A549 (cell line): ENCODE data around the gene LZTFL1. TPM values are rescaled to one million over a fixed set of nuclear protein-coding genes. Genes with fewer than 3 reads are reported as not detected.

ENCODE experiments used
- ATAC-seq, 2 experiments: fragments of 200-7000 bp in 1 of 2; fragments of >200 bp in 1 of 2; cut with Nextera tagmentation in 1 of 2; cut with Tn5 transposase in 1 of 2; 3 replicates each; pipeline versions ENCODE4 v1.8.0 to v1.9.1; 2018 to 2020; ENCODE audit warnings: mild to moderate bottlenecking in 1 of 2, moderate library complexity in 1 of 2
- CTCF ChIA-PET: fragments of 300-600 bp; sonication (Branson Sonifier 250); formaldehyde crosslinking; extraction: SDS; loops from one replicate; lab custom pipeline; 2021; ENCODE audit warnings: antibody characterized with exemption, inconsistent platforms; lab: Yijun Ruan, JAX
- POLR2A ChIA-PET: fragments of 350-600 bp; formaldehyde crosslinking; extraction: SDS; loops from one replicate; lab custom pipeline; 2021; ENCODE audit warnings: antibody characterized with exemption, inconsistent platforms; lab: Yijun Ruan, JAX
- DNase-seq, 2 experiments: peaks; one replicate each; pipeline versions ENCODE4 v3.0.0 to v3.0.0-alpha.2; 2011 to 2016; ENCODE audit warnings: low read depth in 1 of 2, low spot score in 1 of 2
- FAIRE-seq: peaks from 2 replicates; lab custom pipeline; 2011; peaks lifted over from hg19 to GRCh38; lab: Jason Lieb, UNC
- H3K27ac ChIP-seq, 2 experiments: fragments of >200 bp; sonication (Bioruptor Twin); formaldehyde crosslinking; 3 replicates each; pipeline ENCODE4 v1.5.1; 2016 to 2017
- H3K4me1 ChIP-seq: fragments of >200 bp; sonication (Bioruptor Twin); formaldehyde crosslinking; 3 replicates; pipeline ENCODE4 v1.6.1; 2016
- H3K4me2 ChIP-seq: fragments of >200 bp; sonication (Bioruptor Twin); formaldehyde crosslinking; 3 replicates; pipeline ENCODE4 v1.6.1; 2016
- H3K4me3 ChIP-seq: fragments of >200 bp; sonication (Bioruptor Twin); formaldehyde crosslinking; 3 replicates; pipeline ENCODE4 v1.5.1; 2016
- H3K9me3 ChIP-seq: fragments of >200 bp; sonication (Bioruptor Twin); formaldehyde crosslinking; 3 replicates; pipeline ENCODE4 v1.6.1; 2016
- ATOH8 ChIP-seq: fragments of 250-450 bp; sonication (Bioruptor Pico); IDR thresholded peaks from 2 replicates; pipeline ENCODE4 v1.5.0; 2020; ENCODE audit warnings: low read depth, mild to moderate bottlenecking, moderate library complexity
- BHLHE40 ChIP-seq: IDR thresholded peaks from 2 replicates; pipeline ENCODE4 v1.6.1; 2012; ENCODE audit warnings: low read depth, low read length, inconsistent platforms
- CEBPB ChIP-seq, 2 experiments: fragments of >200 bp in 1 of 2; sonication (Bioruptor Twin) in 1 of 2; formaldehyde crosslinking in 1 of 2; IDR thresholded peaks; 2 replicates each; pipeline ENCODE4 v1.6.1; 2012 to 2016
- EHF ChIP-seq: fragments of 250-450 bp; sonication (Bioruptor Pico); IDR thresholded peaks from 2 replicates; pipeline ENCODE4 v1.5.0; 2020; ENCODE audit warnings: mild to moderate bottlenecking
- EHMT2 ChIP-seq: fragments of 200-600 bp; sonication (generic); IDR thresholded peaks from 2 replicates; pipeline ENCODE4 v1.6.1; 2016; ENCODE audit warnings: antibody characterized with exemption, low read depth, mild to moderate bottlenecking, moderate library complexity
- FOSL2 ChIP-seq, 2 experiments: fragments of 450-650 bp in 1 of 2; fragments of >200 bp in 1 of 2; sonication (Bioruptor Twin) in 1 of 2; formaldehyde crosslinking; IDR thresholded peaks; 2 replicates each; pipeline versions ENCODE4 v1.5.0 to v1.6.1; 2016 to 2020; ENCODE audit warnings: mild to moderate bottlenecking in 1 of 2, moderate library complexity in 1 of 2
- FOXS1 ChIP-seq: fragments of 250-450 bp; sonication (Bioruptor Pico); IDR thresholded peaks from 2 replicates; pipeline ENCODE4 v1.5.0; 2020; ENCODE audit warnings: mild to moderate bottlenecking, moderate library complexity
- HEYL ChIP-seq: fragments of 250-450 bp; sonication (Bioruptor Pico); IDR thresholded peaks from 2 replicates; pipeline ENCODE4 v1.8.0; 2021; ENCODE audit warnings: mild to moderate bottlenecking, moderate library complexity
- HMGXB4 ChIP-seq: fragments of 250-450 bp; sonication (Bioruptor Pico); IDR thresholded peaks from 2 replicates; pipeline ENCODE4 v1.5.0; 2021; ENCODE audit warnings: mild to moderate bottlenecking, moderate library complexity, borderline replicate concordance
- HOXA7 ChIP-seq: fragments of 250-450 bp; sonication (Bioruptor Pico); IDR thresholded peaks from 2 replicates; pipeline ENCODE4 v1.5.0; 2020; ENCODE audit warnings: mild to moderate bottlenecking, moderate library complexity
- HOXB13 ChIP-seq: fragments of 250-450 bp; sonication (Bioruptor Pico); IDR thresholded peaks from 2 replicates; pipeline ENCODE4 v1.5.0; 2020; ENCODE audit warnings: low read depth, mild to moderate bottlenecking, moderate library complexity
- JUN ChIP-seq, 2 experiments: fragments of >200 bp; sonication (Bioruptor Twin); formaldehyde crosslinking; IDR thresholded peaks; 2 replicates in 1 of 2; 3 replicates in 1 of 2; pipeline ENCODE4 v1.6.1; 2016 to 2017
- KDM1A ChIP-seq: fragments of 200-600 bp; sonication (generic); IDR thresholded peaks from 2 replicates; pipeline ENCODE4 v1.6.1; 2016; ENCODE audit warnings: low read depth, mild to moderate bottlenecking
- KDM5A ChIP-seq: fragments of 200-600 bp; sonication (generic); IDR thresholded peaks from 2 replicates; pipeline ENCODE4 v1.6.1; 2016; ENCODE audit warnings: antibody characterized with exemption, mild to moderate bottlenecking
- MAFK ChIP-seq: fragments of 450-650 bp; IDR thresholded peaks from 2 replicates; pipeline ENCODE4 v1.6.1; 2014; ENCODE audit not compliant: partially characterized antibody
- NFE2L2 ChIP-seq: fragments of 150-350 bp; conservative IDR thresholded peaks from 2 replicates; pipeline ENCODE4 v1.6.1; 2014; ENCODE audit warnings: low read length
- POLR2A ChIP-seq: IDR thresholded peaks from 2 replicates; pipeline ENCODE4 v1.6.1; 2012; ENCODE audit warnings: mild to moderate bottlenecking, low read length
- RARB ChIP-seq: fragments of 250-450 bp; sonication (Bioruptor Pico); IDR thresholded peaks from 2 replicates; pipeline ENCODE4 v1.8.0; 2021; ENCODE audit warnings: mild to moderate bottlenecking, moderate library complexity
- RCOR1 ChIP-seq: fragments of 150-350 bp; IDR thresholded peaks from 2 replicates; pipeline ENCODE4 v1.6.1; 2014; ENCODE audit warnings: antibody characterized with exemption, low read length, low read depth
- RFX5 ChIP-seq: fragments of 450-650 bp; IDR thresholded peaks from 2 replicates; pipeline ENCODE4 v1.7.1; 2014; ENCODE audit warnings: antibody characterized with exemption, mild to moderate bottlenecking, moderate library complexity
- RNF2 ChIP-seq: fragments of 200-600 bp; sonication (generic); IDR thresholded peaks from 2 replicates; pipeline ENCODE4 v1.6.1; 2016; ENCODE audit warnings: low read depth, mild to moderate bottlenecking, antibody characterized with exemption, moderate library complexity, borderline replicate concordance
- SREBF2 ChIP-seq: fragments of 450-650 bp; IDR thresholded peaks from 2 replicates; pipeline ENCODE4 v1.6.1; 2014; ENCODE audit warnings: mild to moderate bottlenecking, moderate library complexity
- TFCP2L1 ChIP-seq: fragments of 250-450 bp; sonication (Bioruptor Pico); IDR thresholded peaks from 2 replicates; pipeline ENCODE4 v1.5.0; 2021; ENCODE audit warnings: mild to moderate bottlenecking
- USF2 ChIP-seq: fragments of 450-650 bp; IDR thresholded peaks from 2 replicates; pipeline ENCODE4 v1.6.1; 2014; ENCODE audit warnings: antibody characterized with exemption
- ZC3H11A ChIP-seq: fragments of 450-650 bp; IDR thresholded peaks from 2 replicates; pipeline ENCODE4 v1.6.1; 2014; ENCODE audit warnings: antibody characterized with exemption, mild to moderate bottlenecking
- ZFP36 ChIP-seq: fragments of 450-650 bp; IDR thresholded peaks from 2 replicates; pipeline ENCODE4 v1.6.1; 2014; ENCODE audit warnings: borderline replicate concordance; ENCODE audit not compliant: partially characterized antibody
- WGBS: methylation state at CpG from one replicate; pipeline ENCODE4 v1.1.6; 2017; ENCODE audit errors: missing lambda C conversion rate; 5-methylcytosine and 5-hydroxymethylcytosine counted together
- polyA plus RNA-seq, 4 experiments: library from polyadenylated mRNA; depleted of rRNA in 3 of 4; stranded (reverse); fragments of >200 nt; fragmentation: RNase III in 1 of 4; extraction: RNeasy Plus Mini Kit Qiagen cat#74134 plus additional on column Dnase treatment in 1 of 4; gene quantifications; 2 replicates in 3 of 4; 3 replicates in 1 of 4; pipeline ENCODE4 v1.2.3, GENCODE V29; 2011 to 2017

The LZTFL1 gene
- polyA plus RNA-seq, 2 of the 4 experiments (the other 2 are of a cell fraction) = 10.8 to 25.0 TPM

GRCh38 chr3:45814322-45814721 is 27.6 kb downstream of the LZTFL1 start (continued):
- TF ChIP-seq MAFK (no peak), HOXA7 (CRISPR knock-in tag) (no peak), KDM5A (no peak), NFE2L2 (no peak), JUN (IDR thresholded peaks at IDR 0.05) (no peak)
- TF ChIP-seq, all 56 proteins: peak for 0

DNA sequence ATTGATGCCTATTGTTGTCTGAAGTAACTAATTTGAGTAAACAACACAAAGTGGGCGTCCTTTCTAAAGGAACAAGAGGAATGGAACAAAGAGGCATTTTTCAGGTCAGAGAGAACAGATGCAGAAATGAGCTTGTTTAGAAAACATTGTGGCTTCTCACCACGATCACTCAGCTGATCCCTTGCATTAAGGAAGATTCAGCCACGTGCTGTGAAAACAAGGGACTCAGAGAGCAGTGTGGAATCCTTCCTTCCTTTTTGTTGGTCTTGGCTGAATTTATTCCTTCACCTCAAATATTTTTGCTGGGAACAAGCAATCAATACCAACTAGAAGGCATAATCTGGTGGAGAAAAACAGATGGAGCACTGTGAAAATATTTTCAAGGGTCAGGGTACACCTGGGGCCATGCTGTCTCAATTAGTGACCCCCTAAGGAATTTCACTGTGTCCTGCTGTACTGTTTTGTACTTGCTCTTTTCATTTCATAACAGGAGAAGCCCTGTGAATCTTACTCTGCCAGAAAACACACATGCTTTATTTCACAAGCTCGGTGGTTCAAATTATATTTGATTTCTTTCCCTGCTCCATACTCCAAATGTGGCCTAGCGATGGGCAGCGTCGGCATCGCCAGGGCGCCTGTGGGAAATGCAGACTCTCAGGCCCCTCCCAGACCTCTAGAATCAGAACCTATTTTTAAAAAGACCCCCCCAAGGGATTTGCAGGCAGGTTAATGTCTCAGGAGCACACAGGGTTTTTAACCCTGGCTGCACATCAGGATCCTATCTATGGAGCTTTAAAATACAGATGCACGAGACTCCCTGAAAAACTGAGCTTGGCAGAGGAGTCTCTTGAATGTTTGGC is 34.0 kb downstream of the LZTFL1 start:
- CTCF ChIA-PET = interaction anchor here (1.9 kb wide), 1 partner anchor 47 kb away, joined by 4 read pairs; no protein-coding TSS in a partner anchor
- Histone ChIP-seq H3K27ac (no peak overlapping the region), H3K4me2 (no peak overlapping the region), H3K9me3 (no peaks in the 10 kb centered on the region), H3K4me3 (no peak overlapping the region), H3K4me1 (no peaks in the 10 kb centered on the region)
- 67% methylated on average over 10 of the region's 10 CpGs for WGBS
- FAIRE-seq = no peak
- ATAC-seq = no peak
- TF ChIP-seq ATOH8 (no peak), ZC3H11A (no peak), USF2 (no peak), RCOR1 (no peak), FOSL2 (IDR thresholded peaks at IDR 0.05) (no peak), FOSL2 (CRISPR knock-in tag; IDR thresholded peaks at IDR 0.05) (no peak), TFCP2L1 (CRISPR knock-in tag) (no peak)
- DNase-seq = no peak
- POLR2A ChIA-PET = no interaction called here

GRCh38 chr3:45807133-45807532 is 34.8 kb downstream of the LZTFL1 start:
- Histone ChIP-seq H3K4me3 (no peak overlapping the region), H3K27ac (no peak overlapping the region), H3K4me1 (no peaks in the 10 kb centered on the region), H3K4me2 (no peak overlapping the region), H3K9me3 (no peaks in the 10 kb centered on the region)
- TF ChIP-seq HOXB13 (no peak), EHMT2 (no peak), RFX5 (no peak), HOXA7 (CRISPR knock-in tag) (no peak), FOXS1 (CRISPR knock-in tag) (no peak), HEYL (no peak), POLR2A (no peak), RARB (CRISPR knock-in tag) (no peak), HMGXB4 (CRISPR knock-in tag) (no peak), CEBPB (IDR thresholded peaks at IDR 0.05) (no peak), SREBF2 (no peak), EHF (no peak), RNF2 (no peak), FOSL2 (IDR thresholded peaks at IDR 0.05) (no peak), FOSL2 (CRISPR knock-in tag; IDR thresholded peaks at IDR 0.05) (no peak), TFCP2L1 (CRISPR knock-in tag) (no peak), ZFP36 (no peak), ATOH8 (no peak), RCOR1 (no peak), BHLHE40 (no peak), KDM1A (no peak)
- WGBS = 76% methylated on average over 3 of the region's 3 CpGs
- ChIA-PET POLR2A (no interaction called here), CTCF (interaction anchor here (1.9 kb wide), 1 partner anchor 46 kb away, joined by 4 read pairs; no protein-coding TSS in a partner anchor)
- ATAC-seq = no peak
- no peak for DNase-seq
- FAIRE-seq = no peak
